Right atrium auricular region (tissue), 2 donors: Measurements from ENCODE around the gene ABLIM3. TPM values are rescaled to one million over a fixed set of nuclear protein-coding genes. Genes with fewer than 3 reads are reported as not detected.

Experiments
- DNase-seq: peaks from one replicate; pipeline ENCODE4 v3.0.0-alpha.2; 2019; ENCODE audit warnings: low spot score
- H3K27ac ChIP-seq, 2 donors: fragments of 200-600 bp; sonication (generic); 1 replicate in 1 of 2; 2 replicates in 1 of 2; pipeline ENCODE4 v1.5.1; 2016 to 2019
- H3K27me3 ChIP-seq, 2 donors: fragments of 200-600 bp; sonication (generic); one replicate each; pipeline versions ENCODE4 v1.5.1 to v1.6.0; 2017 to 2019
- H3K36me3 ChIP-seq: fragments of 200-600 bp; sonication (generic); one replicate; pipeline ENCODE4 v1.5.1; 2016
- H3K4me1 ChIP-seq, 2 donors: fragments of 200-600 bp; sonication (generic); one replicate each; pipeline versions ENCODE4 v1.5.1 to v1.6.0; 2017 to 2019
- H3K4me3 ChIP-seq, 2 donors: fragments of 200-600 bp; sonication (generic); 1 replicate in 1 of 2; 2 replicates in 1 of 2; pipeline ENCODE4 v1.5.1; 2017 to 2019; ENCODE audit warnings: mild to moderate bottlenecking in 1 of 2, moderate library complexity in 1 of 2
- H3K9me3 ChIP-seq, 2 donors: fragments of 200-600 bp; sonication (generic); one replicate each; pipeline ENCODE4 v1.5.1; 2019
- total RNA-seq, 2 donors: library from RNA; depleted of rRNA; stranded (reverse); fragments of >200 nt; gene quantifications; one replicate each; pipeline ENCODE4 v1.1.0, GENCODE V29; 2016
- TF ChIP-seq, protein P1 (sequence below), 2 donors: fragments of 200-600 bp; sonication (generic); IDR thresholded peaks; one replicate each; pipeline ENCODE4 v1.5.1; 2019; ENCODE audit warnings: antibody characterized with exemption in 2 of 2

Gene ABLIM3
- total RNA-seq, 2 donors from 2014 or later = 109 to 145 TPM

DNA sequence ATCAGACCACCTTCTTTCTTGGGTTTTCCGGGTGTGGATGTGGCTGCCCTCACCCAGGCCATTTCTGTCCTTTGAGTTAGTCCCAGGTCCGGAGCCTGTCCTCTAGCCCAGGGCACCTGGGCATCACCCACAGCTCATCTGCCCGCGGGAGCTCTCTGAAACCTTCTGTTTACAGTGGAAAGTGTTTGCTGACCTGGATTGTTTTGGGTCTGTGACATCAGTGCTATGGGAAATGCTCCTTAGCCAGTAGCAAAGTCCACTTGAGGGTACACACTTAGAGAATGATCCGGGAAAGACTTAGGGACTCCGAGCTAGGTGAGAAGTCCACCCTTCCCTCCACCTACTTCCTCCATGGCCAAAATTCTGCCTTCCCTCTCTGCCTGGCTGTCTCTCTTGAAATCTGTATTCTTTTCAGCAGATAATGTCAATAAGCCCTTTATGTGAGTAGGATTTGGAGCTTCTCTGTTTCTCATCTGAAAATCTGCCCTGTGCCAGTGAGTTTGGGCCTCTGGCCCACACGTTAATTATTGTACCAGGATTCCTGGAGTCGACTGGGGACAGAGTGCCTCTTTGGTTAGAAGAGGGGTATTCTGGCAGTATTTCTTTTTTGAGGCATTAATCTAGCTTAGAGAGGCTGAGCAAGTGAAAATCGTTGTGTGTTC is 19.9 kb downstream of the ABLIM3 start:
- TF ChIP-seq, protein P1, sequence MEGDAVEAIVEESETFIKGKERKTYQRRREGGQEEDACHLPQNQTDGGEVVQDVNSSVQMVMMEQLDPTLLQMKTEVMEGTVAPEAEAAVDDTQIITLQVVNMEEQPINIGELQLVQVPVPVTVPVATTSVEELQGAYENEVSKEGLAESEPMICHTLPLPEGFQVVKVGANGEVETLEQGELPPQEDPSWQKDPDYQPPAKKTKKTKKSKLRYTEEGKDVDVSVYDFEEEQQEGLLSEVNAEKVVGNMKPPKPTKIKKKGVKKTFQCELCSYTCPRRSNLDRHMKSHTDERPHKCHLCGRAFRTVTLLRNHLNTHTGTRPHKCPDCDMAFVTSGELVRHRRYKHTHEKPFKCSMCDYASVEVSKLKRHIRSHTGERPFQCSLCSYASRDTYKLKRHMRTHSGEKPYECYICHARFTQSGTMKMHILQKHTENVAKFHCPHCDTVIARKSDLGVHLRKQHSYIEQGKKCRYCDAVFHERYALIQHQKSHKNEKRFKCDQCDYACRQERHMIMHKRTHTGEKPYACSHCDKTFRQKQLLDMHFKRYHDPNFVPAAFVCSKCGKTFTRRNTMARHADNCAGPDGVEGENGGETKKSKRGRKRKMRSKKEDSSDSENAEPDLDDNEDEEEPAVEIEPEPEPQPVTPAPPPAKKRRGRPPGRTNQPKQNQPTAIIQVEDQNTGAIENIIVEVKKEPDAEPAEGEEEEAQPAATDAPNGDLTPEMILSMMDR (IDR thresholded peaks at IDR 0.05) = no peak
- no peaks in the 10 kb centered on the region for H3K9me3 ChIP-seq
- H3K27me3 ChIP-seq = no peaks in the 10 kb centered on the region
- DNase-seq = no peak
- peak overlapping the region; percentile 76 to 81 for H3K27ac ChIP-seq
- H3K4me1 ChIP-seq = peaks cover 0 to 86% of the 10 kb centered on the region in 2 donors
- no peak overlapping the region for H3K4me3 ChIP-seq
- H3K36me3 ChIP-seq = no peaks in the 10 kb centered on the region

DNA sequence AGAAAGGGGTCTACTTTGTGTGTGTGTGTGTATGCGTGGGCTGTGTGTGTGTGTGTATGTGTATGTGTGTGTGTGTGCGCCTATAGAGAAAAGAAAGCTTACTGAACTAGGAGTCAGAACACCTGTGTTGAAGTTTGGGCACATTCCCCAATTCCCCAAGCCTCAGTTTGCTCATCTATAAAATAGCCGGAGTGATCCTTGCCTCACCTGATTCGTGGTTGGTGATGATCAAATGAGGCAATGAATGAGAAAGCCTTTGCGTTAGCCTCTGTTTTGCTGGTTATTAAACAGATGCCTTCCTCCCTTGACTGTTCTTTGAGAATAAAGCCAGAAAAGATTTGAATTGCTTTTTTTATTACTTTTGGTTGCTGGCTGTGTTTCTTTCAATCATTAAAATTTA is 20.6 kb downstream of the ABLIM3 start:
- H3K27me3 ChIP-seq = no peaks in the 10 kb centered on the region
- peaks cover 0 to 86% of the 10 kb centered on the region in 2 donors for H3K4me1 ChIP-seq
- no peaks in the 10 kb centered on the region for H3K9me3 ChIP-seq
- DNase-seq = no peak
- no peaks in the 10 kb centered on the region for H3K36me3 ChIP-seq
- no peak overlapping the region for H3K4me3 ChIP-seq
- TF ChIP-seq, protein P1 (IDR thresholded peaks at IDR 0.05) = no peak
- H3K27ac ChIP-seq = peak overlapping the region; percentile 76 to 81

DNA sequence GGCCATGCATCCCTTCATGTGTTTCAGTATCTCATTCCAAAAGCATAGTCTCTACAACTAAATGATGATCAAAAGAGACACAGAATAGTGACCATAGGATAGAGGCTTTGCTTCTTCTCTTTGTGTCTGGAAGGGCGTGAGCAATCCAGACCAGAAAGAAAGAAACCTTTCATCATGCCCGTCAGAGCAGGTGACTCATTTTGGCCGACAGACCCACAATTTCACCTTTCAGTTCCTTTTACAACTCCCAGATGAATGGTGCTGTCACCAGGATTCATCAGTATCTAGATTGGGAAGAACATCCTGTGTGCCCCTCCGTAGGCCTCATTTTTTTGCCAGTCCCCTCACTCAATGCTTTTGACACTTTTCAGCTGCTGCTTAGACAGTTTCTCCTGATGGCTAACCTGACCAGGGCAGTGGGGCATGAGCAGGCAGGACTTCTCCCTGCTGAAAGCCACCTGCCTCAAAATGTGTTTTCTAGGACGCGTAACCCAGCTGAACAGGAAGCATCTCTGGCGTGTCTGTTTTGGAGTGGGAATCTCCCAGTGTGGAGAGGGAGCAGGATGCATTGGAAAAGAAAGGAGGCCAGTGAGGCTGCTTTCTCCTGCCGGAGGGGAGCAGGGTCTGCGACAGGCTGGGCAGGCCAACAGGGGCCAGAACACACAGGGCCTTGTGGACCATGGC is 21.2 kb downstream of the ABLIM3 start:
- Histone ChIP-seq H3K4me1 (peaks cover 0 to 81% of the 10 kb centered on the region in 2 donors), H3K36me3 (no peaks in the 10 kb centered on the region), H3K27ac (peak overlapping the region; percentile 76 to 81), H3K27me3 (no peaks in the 10 kb centered on the region), H3K9me3 (no peaks in the 10 kb centered on the region), H3K4me3 (no peak overlapping the region)
- DNase-seq = no peak
- TF ChIP-seq, protein P1 (IDR thresholded peaks at IDR 0.05) = no peak

DNA sequence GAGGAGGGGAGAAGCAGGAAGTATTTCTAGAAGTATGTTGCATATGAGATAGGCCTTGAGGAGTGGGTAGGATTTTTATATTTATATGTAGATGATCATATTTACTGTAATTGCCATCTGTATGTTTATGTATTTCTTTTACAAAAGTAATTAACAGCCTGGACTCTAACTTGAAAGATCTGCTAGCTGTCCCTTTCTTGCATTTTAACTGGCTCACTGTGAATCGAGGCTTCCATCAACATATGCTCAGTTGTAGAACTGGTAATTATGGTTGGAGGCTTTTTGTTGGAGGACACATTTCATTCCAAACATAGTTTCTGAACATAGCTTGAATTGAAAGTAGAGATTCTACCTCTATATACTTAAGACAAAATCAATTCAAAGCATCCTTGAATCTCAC is 23.4 kb downstream of the ABLIM3 start:
- H3K4me1 ChIP-seq = peaks cover 0 to 65% of the 10 kb centered on the region in 2 donors
- H3K27me3 ChIP-seq = no peaks in the 10 kb centered on the region
- TF ChIP-seq, protein P1 (IDR thresholded peaks at IDR 0.05) = no peak
- no peaks in the 10 kb centered on the region for H3K9me3 ChIP-seq
- H3K27ac ChIP-seq = peak overlapping the region; percentile 9 to 52
- no peak for DNase-seq
- no peaks in the 10 kb centered on the region for H3K36me3 ChIP-seq
- H3K4me3 ChIP-seq = no peak overlapping the region

DNA sequence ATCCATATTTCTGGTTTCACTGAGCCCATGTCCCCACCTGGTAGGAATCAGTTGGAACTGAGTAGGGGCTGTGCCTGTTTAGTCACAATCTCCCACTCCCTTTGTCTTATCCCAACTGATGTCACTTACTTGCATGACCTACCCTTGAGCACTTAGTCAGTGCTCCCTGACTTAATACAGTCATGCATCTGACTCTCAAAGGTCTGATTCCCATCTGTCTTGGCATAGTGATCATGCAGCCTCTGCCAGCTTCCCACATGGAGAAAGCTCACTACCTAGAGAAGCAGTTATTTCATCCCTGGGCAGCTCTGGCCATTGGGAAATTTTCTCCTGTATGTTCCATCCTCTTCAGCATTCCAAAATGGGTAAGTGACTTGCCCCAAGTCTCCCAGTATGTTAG is 24.8 kb downstream of the ABLIM3 start:
- no peak for DNase-seq
- Histone ChIP-seq H3K4me3 (no peak overlapping the region), H3K27me3 (no peaks in the 10 kb centered on the region), H3K36me3 (no peaks in the 10 kb centered on the region), H3K27ac (peak overlapping the region; percentile 52), H3K4me1 (peaks cover 0 to 62% of the 10 kb centered on the region in 2 donors), H3K9me3 (no peaks in the 10 kb centered on the region)
- TF ChIP-seq, protein P1 (IDR thresholded peaks at IDR 0.05) = no peak
